Measurements from ENCODE around the gene URGCP.

GRCh38 chr7:43956027-43956426 is 49.6 kb upstream of the URGCP start:
- no peak for TF ChIP-seq USF2 (IDR thresholded peaks at IDR 0.05; ENCODE audit: low read depth, low read length)
- no peak for TF ChIP-seq CTCF (conservative IDR thresholded peaks at IDR 0.05; ENCODE audit: low read depth, low read length)
- no peak for TF ChIP-seq RFX5 (IDR thresholded peaks at IDR 0.05; ENCODE audit: low read depth, low read length)
- TF ChIP-seq MAZ (IDR thresholded peaks at IDR 0.05; ENCODE audit: borderline replicate concordance, low read depth, low read length): no peak
- TF ChIP-seq CHD1 (IDR thresholded peaks at IDR 0.05; ENCODE audit: low read depth, low read length): no peak
- TF ChIP-seq POLR2A (IDR thresholded peaks at IDR 0.05; ENCODE audit: low read depth, low read length): no peak
- no peak for TF ChIP-seq SMC3 (IDR thresholded peaks at IDR 0.05; ENCODE audit: low read depth, low read length)
- no peak for TF ChIP-seq RCOR1 (IDR thresholded peaks at IDR 0.05; ENCODE audit: insufficient replicate concordance, low read length)
